Tibial nerve (tissue), 4 donors: ENCODE data around the gene FRAS1. TPM values are rescaled to one million over a fixed set of nuclear protein-coding genes. Genes with fewer than 3 reads are reported as not detected.

Experiments used
- DNase-seq, 2 donors: peaks; one replicate each; pipeline ENCODE4 v3.0.0-alpha.2; 2019; ENCODE audit warnings: low spot score in 2 of 2
- H3K27ac ChIP-seq, 4 donors: fragments of 200-600 bp; sonication (generic) in 3 of 4; one replicate each; pipeline ENCODE4 v1.5.1; 2017 to 2019; ENCODE audit warnings: mild to moderate bottlenecking in 1 of 4
- H3K27me3 ChIP-seq, 2 donors: fragments of 200-600 bp; sonication (generic) in 1 of 2; one replicate each; pipeline versions ENCODE4 v1.5.1 to v1.6.0; 2017 to 2019
- H3K36me3 ChIP-seq, 3 donors: fragments of 200-600 bp; sonication (generic); one replicate each; pipeline ENCODE4 v1.5.1; 2018 to 2019
- H3K4me1 ChIP-seq, 4 donors: fragments of 200-600 bp; sonication (generic) in 3 of 4; one replicate each; pipeline ENCODE4 v1.5.1; 2017 to 2019
- H3K4me3 ChIP-seq, 4 donors: fragments of 200-600 bp; sonication (generic) in 3 of 4; one replicate each; pipeline ENCODE4 v1.5.1; 2017 to 2019; ENCODE audit warnings: mild to moderate bottlenecking in 1 of 4, moderate library complexity in 1 of 4
- H3K9me3 ChIP-seq, 4 donors: fragments of 200-600 bp; sonication (generic) in 3 of 4; one replicate each; pipeline ENCODE4 v1.5.1; 2017 to 2019
- EP300 ChIP-seq, 2 donors: sonication (generic); formaldehyde crosslinking; IDR thresholded peaks; one replicate each; pipeline ENCODE4 v1.6.1; 2017; ENCODE audit warnings: antibody characterized with exemption in 2 of 2, mild to moderate bottlenecking in 1 of 2
- POLR2A ChIP-seq, 2 donors: fragments of 450-650 bp; IDR thresholded peaks; one replicate each; pipeline ENCODE4 v1.6.1; 2017; ENCODE audit warnings: antibody characterized with exemption in 2 of 2, mild to moderate bottlenecking in 2 of 2, moderate library complexity in 2 of 2
- WGBS, 2 donors: methylation state at CpG; one replicate each; pipeline ENCODE4 v1.1.5; 2018; 5-methylcytosine and 5-hydroxymethylcytosine counted together
- total RNA-seq, 4 donors: library from RNA; depleted of rRNA; stranded (reverse); fragments of >200 nt; gene quantifications; one replicate each; pipeline ENCODE4 v1.1.0, GENCODE V29; 2016
- TF ChIP-seq, protein P1 (sequence below), 5 experiments: fragments of 200-600 bp in 3 of 5; fragments of 450-650 bp in 2 of 5; sonication (generic) in 3 of 5; IDR thresholded peaks; one replicate each; pipeline ENCODE4 v1.5.1; 2016 to 2019; ENCODE audit warnings: antibody characterized with exemption in 5 of 5, mild to moderate bottlenecking in 3 of 5, moderate library complexity in 2 of 5

The FRAS1 gene
- total RNA-seq, 4 donors from 2014 or later, result 3.9 to 6.6 (median 5.1) TPM

DNA sequence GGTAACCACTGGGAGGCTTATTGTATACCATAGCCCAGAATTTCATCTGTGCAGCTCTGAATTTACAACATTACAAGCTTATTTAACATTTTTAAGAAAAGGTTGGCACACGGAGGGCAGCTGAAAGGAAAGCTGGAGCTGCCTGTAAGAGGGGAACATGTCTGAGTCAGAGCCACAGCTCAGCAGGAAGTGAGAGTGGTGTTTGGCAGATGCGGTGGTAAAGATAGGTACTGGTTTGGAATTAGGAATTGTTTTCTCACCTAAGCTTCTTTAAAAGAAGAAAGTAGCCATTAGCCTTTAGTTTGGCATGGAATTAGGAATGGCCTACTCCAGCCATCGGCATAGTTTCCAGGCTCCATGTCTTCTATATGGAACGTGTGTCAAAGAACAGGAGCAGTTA is 321.9 kb downstream of the FRAS1 start:
- Histone ChIP-seq H3K27me3 (no peaks in the 10 kb centered on the region), H3K4me3 (no peak overlapping the region), H3K9me3 (no peaks in the 10 kb centered on the region), H3K4me1 (no peaks in the 10 kb centered on the region), H3K36me3 (peaks cover 0 to 13% (median 0%) of the 10 kb centered on the region in 3 donors), H3K27ac (no peak overlapping the region)
- TF ChIP-seq POLR2A (IDR thresholded peaks at IDR 0.05) (no peak), EP300 (IDR thresholded peaks at IDR 0.05) (no peak)
- TF ChIP-seq, protein P1, sequence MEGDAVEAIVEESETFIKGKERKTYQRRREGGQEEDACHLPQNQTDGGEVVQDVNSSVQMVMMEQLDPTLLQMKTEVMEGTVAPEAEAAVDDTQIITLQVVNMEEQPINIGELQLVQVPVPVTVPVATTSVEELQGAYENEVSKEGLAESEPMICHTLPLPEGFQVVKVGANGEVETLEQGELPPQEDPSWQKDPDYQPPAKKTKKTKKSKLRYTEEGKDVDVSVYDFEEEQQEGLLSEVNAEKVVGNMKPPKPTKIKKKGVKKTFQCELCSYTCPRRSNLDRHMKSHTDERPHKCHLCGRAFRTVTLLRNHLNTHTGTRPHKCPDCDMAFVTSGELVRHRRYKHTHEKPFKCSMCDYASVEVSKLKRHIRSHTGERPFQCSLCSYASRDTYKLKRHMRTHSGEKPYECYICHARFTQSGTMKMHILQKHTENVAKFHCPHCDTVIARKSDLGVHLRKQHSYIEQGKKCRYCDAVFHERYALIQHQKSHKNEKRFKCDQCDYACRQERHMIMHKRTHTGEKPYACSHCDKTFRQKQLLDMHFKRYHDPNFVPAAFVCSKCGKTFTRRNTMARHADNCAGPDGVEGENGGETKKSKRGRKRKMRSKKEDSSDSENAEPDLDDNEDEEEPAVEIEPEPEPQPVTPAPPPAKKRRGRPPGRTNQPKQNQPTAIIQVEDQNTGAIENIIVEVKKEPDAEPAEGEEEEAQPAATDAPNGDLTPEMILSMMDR (IDR thresholded peaks at IDR 0.05), result no peak
- DNase-seq, result no peak
- WGBS, 2 donors, result 85 to 89% methylated on average over 4 of the region's 4 CpGs

DNA sequence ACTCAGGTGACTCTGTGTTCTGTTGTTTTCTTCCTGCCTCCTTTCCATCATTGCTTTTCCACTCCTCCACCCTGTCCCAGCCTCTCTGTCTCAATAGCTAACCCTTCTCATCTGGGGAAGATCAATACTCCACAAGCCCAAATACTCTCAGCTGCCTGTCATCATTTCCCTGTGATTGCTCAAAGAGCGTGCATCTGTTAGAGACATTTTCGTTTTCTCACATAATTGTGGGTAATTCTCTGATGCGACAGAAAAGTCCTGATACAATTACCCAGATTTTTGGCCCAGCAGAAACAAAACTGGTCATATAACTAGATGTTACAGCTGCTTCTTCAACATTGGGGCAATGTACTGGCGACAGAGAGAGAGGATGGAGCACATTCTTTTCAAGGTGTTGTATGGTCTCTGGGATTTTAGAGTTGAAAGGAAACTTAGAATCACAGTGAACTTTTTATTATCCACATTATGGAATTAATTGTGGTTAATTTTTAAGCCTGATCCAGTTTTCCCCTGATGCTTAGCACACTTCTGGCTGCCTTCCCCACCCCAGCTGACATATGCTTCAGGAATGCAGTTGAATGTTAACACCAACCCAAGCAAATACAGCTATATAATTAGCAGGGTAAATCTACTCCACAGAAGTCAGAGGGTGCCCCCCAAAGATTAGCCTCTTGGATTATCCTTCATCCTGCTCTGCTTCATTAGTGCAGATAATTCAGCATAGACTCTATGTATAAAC is 323.0 kb downstream of the FRAS1 start:
- Histone ChIP-seq H3K4me3 (no peak overlapping the region), H3K36me3 (peaks cover 0 to 13% (median 0%) of the 10 kb centered on the region in 3 donors), H3K4me1 (no peaks in the 10 kb centered on the region), H3K27ac (no peak overlapping the region), H3K27me3 (no peaks in the 10 kb centered on the region), H3K9me3 (no peaks in the 10 kb centered on the region)
- TF ChIP-seq EP300 (IDR thresholded peaks at IDR 0.05) (no peak), POLR2A (IDR thresholded peaks at IDR 0.05) (no peak)
- TF ChIP-seq, protein P1 (IDR thresholded peaks at IDR 0.05), result no peak
- no peak for DNase-seq
- WGBS, 2 donors, result 81 to 84% methylated on average over 4 of the region's 4 CpGs

DNA sequence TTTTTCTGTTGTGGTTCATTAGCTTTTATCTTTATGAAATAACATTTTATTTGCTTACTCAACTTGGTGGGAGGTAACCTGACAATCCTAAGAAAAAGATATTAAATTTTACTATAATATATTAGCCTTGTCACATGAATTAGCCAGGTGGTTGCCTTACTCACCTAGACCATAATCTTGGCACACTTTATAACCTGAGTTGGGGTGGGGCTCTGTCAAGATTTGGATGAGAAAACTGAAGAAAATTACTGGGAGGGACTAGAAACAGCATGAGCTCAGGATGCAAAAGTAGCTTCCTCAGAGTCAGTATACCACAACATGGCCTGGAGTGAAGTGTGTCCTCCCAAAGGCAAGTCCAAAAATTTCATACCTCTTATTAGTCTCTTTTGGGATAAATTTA is 329.6 kb downstream of the FRAS1 start:
- H3K27me3 ChIP-seq, result no peaks in the 10 kb centered on the region
- H3K9me3 ChIP-seq, result no peaks in the 10 kb centered on the region
- no peak overlapping the region for H3K27ac ChIP-seq
- H3K36me3 ChIP-seq, result peaks cover 0 to 12% (median 0%) of the 10 kb centered on the region in 3 donors
- no peak overlapping the region for H3K4me3 ChIP-seq
- no peak for DNase-seq
- no peaks in the 10 kb centered on the region for H3K4me1 ChIP-seq
- no peak for TF ChIP-seq EP300 (IDR thresholded peaks at IDR 0.05)
- TF ChIP-seq, protein P1 (IDR thresholded peaks at IDR 0.05), result no peak
- no peak for TF ChIP-seq POLR2A (IDR thresholded peaks at IDR 0.05)

DNA sequence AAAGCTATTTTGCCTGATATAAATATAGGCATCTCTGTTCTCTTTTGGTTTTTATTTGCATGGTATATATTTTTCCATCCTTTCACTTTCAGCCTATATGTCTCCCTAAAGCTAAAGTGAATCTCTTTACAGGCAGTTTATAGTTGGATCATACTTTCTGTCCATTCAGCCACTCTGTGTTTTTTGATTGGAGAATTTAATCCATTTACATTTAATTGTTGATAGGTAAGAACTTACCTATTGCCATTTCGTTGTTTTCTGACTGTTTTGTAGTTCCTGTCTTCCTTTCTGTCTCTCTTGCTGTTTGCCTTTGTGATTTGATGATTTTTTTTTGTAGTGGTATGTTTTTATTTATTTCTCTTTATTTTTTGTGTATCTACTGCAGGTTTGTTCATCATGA is 338.5 kb downstream of the FRAS1 start:
- TF ChIP-seq POLR2A (IDR thresholded peaks at IDR 0.05) (no peak), EP300 (IDR thresholded peaks at IDR 0.05) (no peak)
- TF ChIP-seq, protein P1 (IDR thresholded peaks at IDR 0.05), result no peak

DNA sequence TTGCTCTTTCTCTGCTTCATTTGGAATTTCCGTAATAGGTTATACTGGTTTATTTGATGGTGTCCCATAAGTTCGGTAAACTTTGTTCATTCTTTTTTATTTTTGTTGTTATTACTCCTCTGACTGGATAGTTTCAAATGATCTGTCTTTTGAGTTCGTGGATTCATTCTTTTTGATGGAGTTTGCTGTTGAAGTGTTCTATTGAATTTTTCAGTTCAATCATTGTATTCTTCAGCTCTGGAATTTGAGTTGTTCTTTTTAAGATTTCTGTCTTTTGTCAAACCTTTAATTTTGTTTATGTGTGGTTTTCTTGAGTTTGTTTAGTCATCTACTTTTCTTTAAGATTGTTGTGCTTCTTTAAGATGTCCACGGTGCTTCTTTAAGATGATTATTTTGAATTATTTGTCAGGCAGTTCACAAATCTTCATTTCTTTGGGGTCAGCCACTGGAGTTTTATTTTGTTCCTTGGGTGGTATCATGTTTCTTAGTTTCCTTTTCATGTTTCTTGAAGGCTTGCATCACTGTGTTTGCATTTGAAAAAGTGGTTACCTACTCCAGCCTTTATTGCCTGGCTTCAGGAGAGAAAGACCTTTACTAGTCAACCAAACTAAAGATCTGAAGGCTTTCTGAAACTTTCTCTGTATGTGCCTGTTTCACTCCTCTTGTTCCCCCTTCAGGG is 339.6 kb downstream of the FRAS1 start:
- Histone ChIP-seq H3K36me3 (no peaks in the 10 kb centered on the region), H3K27ac (no peak overlapping the region), H3K4me1 (no peaks in the 10 kb centered on the region), H3K4me3 (no peak overlapping the region), H3K27me3 (no peaks in the 10 kb centered on the region), H3K9me3 (peaks cover 0 to 20% (median 0%) of the 10 kb centered on the region in 4 donors)
- TF ChIP-seq, protein P1 (IDR thresholded peaks at IDR 0.05), result no peak
- TF ChIP-seq EP300 (IDR thresholded peaks at IDR 0.05) (no peak), POLR2A (IDR thresholded peaks at IDR 0.05) (no peak)
- WGBS, 2 donors, result 88 to 89% methylated on average over 4 of the region's 4 CpGs
- DNase-seq, result no peak

More for the DNA sequence above, 338.5 kb downstream of the FRAS1 start:
- H3K27ac ChIP-seq, result no peak overlapping the region
- no peak for DNase-seq
- no peaks in the 10 kb centered on the region for H3K36me3 ChIP-seq
- H3K4me3 ChIP-seq, result no peak overlapping the region
- no peaks in the 10 kb centered on the region for H3K27me3 ChIP-seq
- H3K4me1 ChIP-seq, result no peaks in the 10 kb centered on the region
- peaks cover 0 to 20% (median 0%) of the 10 kb centered on the region in 4 donors for H3K9me3 ChIP-seq
- 74 to 76% methylated on average over 1 of the region's 1 CpG for WGBS, 2 donors
